DOHH2 (cell line): ENCODE results near the gene FCHSD2.

ENCODE experiments used
- H3F3A ChIP-seq: fragments of 200-600 bp; sonication (generic), shearing (Covaris generic); 2 replicates; pipeline ENCODE4 v1.6.0; 2016; ENCODE audit warnings: antibody characterized with exemption, mild to moderate bottlenecking; ENCODE audit not compliant: control insufficient read depth, insufficient read depth
- H3K27ac ChIP-seq: fragments of 200-600 bp; sonication (generic); 2 replicates; pipeline ENCODE4 v1.5.1; 2014; ENCODE audit warnings: low read depth, mild to moderate bottlenecking, low read length, moderate library complexity
- H3K27me3 ChIP-seq: fragments of 200-600 bp; sonication (generic); 2 replicates; pipeline ENCODE4 v1.6.1; 2014; ENCODE audit warnings: mild to moderate bottlenecking, low read length, mixed read lengths; ENCODE audit not compliant: control insufficient read depth
- H3K36me3 ChIP-seq: fragments of 200-600 bp; sonication (generic); 2 replicates; pipeline ENCODE4 v1.6.1; 2014; ENCODE audit warnings: mild to moderate bottlenecking, low read length, moderate library complexity, mixed read lengths; ENCODE audit not compliant: control insufficient read depth
- H3K4me1 ChIP-seq: fragments of 200-600 bp; sonication (generic); 2 replicates; pipeline ENCODE4 v1.6.1; 2014; ENCODE audit warnings: mild to moderate bottlenecking, low read length, mixed read lengths; ENCODE audit not compliant: control insufficient read depth
- H3K4me2 ChIP-seq: fragments of 200-600 bp; sonication (generic); 2 replicates; pipeline ENCODE4 v1.6.0; 2014; ENCODE audit warnings: mild to moderate bottlenecking, low read length, moderate library complexity
- H3K4me3 ChIP-seq: fragments of 200-600 bp; sonication (generic); 2 replicates; pipeline ENCODE4 v1.5.1; 2014; ENCODE audit warnings: mild to moderate bottlenecking, low read length, mixed read lengths
- H3K79me2 ChIP-seq: fragments of 200-600 bp; sonication (generic); 2 replicates; pipeline ENCODE4 v1.6.1; 2014; ENCODE audit warnings: mild to moderate bottlenecking, low read length, mixed read lengths; ENCODE audit not compliant: control insufficient read depth
- H3K9me2 ChIP-seq: fragments of 200-600 bp; sonication (generic); replicated peaks from 2 replicates; pipeline ENCODE4 v1.6.1; 2014; ENCODE audit warnings: mild to moderate bottlenecking, low read length, mixed read lengths; ENCODE audit not compliant: control insufficient read depth
- H3K9me3 ChIP-seq: fragments of 200-600 bp; sonication (generic); 2 replicates; pipeline ENCODE4 v1.6.1; 2014; ENCODE audit warnings: antibody characterized with exemption, low read length, mixed read lengths; ENCODE audit not compliant: control insufficient read depth, insufficient read depth
- H4K20me1 ChIP-seq: fragments of 200-600 bp; sonication (generic); 2 replicates; pipeline ENCODE4 v1.6.0; 2014; ENCODE audit warnings: low read depth, mild to moderate bottlenecking, antibody characterized with exemption, low read length, moderate library complexity; ENCODE audit not compliant: control insufficient read depth, insufficient read depth
- CTCF ChIP-seq: fragments of 200-600 bp; sonication (generic); IDR thresholded peaks from one replicate; pipeline ENCODE4 v1.5.1; 2014; ENCODE audit warnings: antibody characterized with exemption, mild to moderate bottlenecking, low read depth, low read length; ENCODE audit not compliant: poor library complexity, severe bottlenecking
- EZH2phosphoT487 ChIP-seq: fragments of 200-600 bp; sonication (generic); IDR thresholded peaks from 2 replicates; pipeline ENCODE4 v1.6.1; 2017; ENCODE audit warnings: borderline replicate concordance, mild to moderate bottlenecking, antibody characterized with exemption, low read length, moderate library complexity, mixed read lengths

FCHSD2 gene

GRCh38 chr11:72943664-72944063 is 198.5 kb downstream of the FCHSD2 start:
- 0 out of 2 replicates have a peak, but pooled peaks cover 4% of the 10 kb centered on the region for H3F3A ChIP-seq
- peaks cover 27% of the 10 kb centered on the region for H3K79me2 ChIP-seq
- H3K9me3 ChIP-seq: no peaks in the 10 kb centered on the region; the same call in 1 of the 2 replicates
- H3K4me2 ChIP-seq: no peak overlapping the region
- TF ChIP-seq EZH2phosphoT487: no peak
- TF ChIP-seq CTCF: no peak
- H3K4me1 ChIP-seq: no peaks in the 10 kb centered on the region
- H3K27ac ChIP-seq: no peak overlapping the region
- H3K9me2 ChIP-seq: no peaks in the 10 kb centered on the region
- H3K36me3 ChIP-seq: peaks cover 35% of the 10 kb centered on the region
- no peak overlapping the region for H3K4me3 ChIP-seq
- H3K27me3 ChIP-seq: no peaks in the 10 kb centered on the region
- no peaks in the 10 kb centered on the region for H4K20me1 ChIP-seq

DNA sequence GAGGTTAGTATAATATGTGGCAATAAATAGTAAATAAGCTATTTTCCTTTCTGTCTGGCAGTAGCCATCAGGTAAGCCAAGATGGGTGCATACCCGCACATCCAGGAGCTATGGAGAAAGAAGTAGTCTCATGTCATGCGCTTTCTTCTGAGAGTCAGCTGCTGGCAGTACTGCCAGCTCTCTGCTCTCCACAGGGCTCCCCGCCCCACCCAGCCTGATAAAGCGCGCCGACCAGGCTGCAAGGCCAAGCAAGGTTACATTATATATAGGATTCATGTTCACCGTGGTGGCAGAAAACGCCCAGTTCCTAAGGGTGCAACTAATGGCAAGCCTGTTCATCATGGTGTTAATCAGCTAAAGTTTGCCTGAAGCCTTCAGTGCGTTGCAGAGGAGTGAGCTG is 201.7 kb downstream of the FCHSD2 start:
- Histone ChIP-seq H3K9me2 (no peaks in the 10 kb centered on the region), H3K4me3 (no peak overlapping the region), H3F3A (no peaks in the 10 kb centered on the region), H3K4me2 (no peak overlapping the region), H3K9me3 (no peaks in the 10 kb centered on the region), H3K27ac (no peak overlapping the region), H3K36me3 (peaks cover 46% of the 10 kb centered on the region), H3K4me1 (peaks cover 9% of the 10 kb centered on the region), H3K27me3 (no peaks in the 10 kb centered on the region), H3K79me2 (0 out of 2 replicates have a peak, but pooled peaks cover 7% of the 10 kb centered on the region), H4K20me1 (no peaks in the 10 kb centered on the region)
- TF ChIP-seq EZH2phosphoT487 (no peak), CTCF (no peak)

- H3K4me1 ChIP-seq: peaks cover 9% of the 10 kb centered on the region
- H3K36me3 ChIP-seq: peaks cover 54% of the 10 kb centered on the region
- peaks cover 7% of the 10 kb centered on the region; the same call in 1 of the 2 replicates for H3K79me2 ChIP-seq
- H3K9me2 ChIP-seq: no peaks in the 10 kb centered on the region
- H3K4me2 ChIP-seq: no peak overlapping the region
- no peaks in the 10 kb centered on the region for H3K9me3 ChIP-seq
- no peak overlapping the region for H3K4me3 ChIP-seq
- no peaks in the 10 kb centered on the region for H4K20me1 ChIP-seq
- no peaks in the 10 kb centered on the region for H3K27me3 ChIP-seq
- TF ChIP-seq EZH2phosphoT487 (no peak), CTCF (no peak)
- H3F3A ChIP-seq: no peaks in the 10 kb centered on the region
- H3K27ac ChIP-seq: no peak overlapping the region
These were observed 203.1 kb downstream of the FCHSD2 start for GRCh38 chr11:72939031-72939430.
